Measurements from ENCODE around the gene MSGN1.

- TF ChIP-seq SIN3A (IDR thresholded peaks at IDR 0.05; ENCODE audit: borderline replicate concordance, low read depth, low read length) (no peak), FOSL2 (IDR thresholded peaks at IDR 0.05; ENCODE audit: borderline replicate concordance, low read depth) (no peak), RFX5 (IDR thresholded peaks at IDR 0.05; ENCODE audit: low read length) (no peak), EZH2phosphoT487 (IDR thresholded peaks at IDR 0.05; ENCODE audit: borderline replicate concordance, low read depth) (no peak), POLR2AphosphoS5 (IDR thresholded peaks at IDR 0.05; ENCODE audit: low read depth, low read length) (no peak), EP300 (IDR thresholded peaks at IDR 0.05; ENCODE audit: borderline replicate concordance in 1 of 2, low read depth in 1 of 2, low read length in 1 of 2) (no peak), SMC3 (IDR thresholded peaks at IDR 0.05; ENCODE audit: low read depth, low read length) (no peak), RAD21 (IDR thresholded peaks at IDR 0.05; ENCODE audit: low read length) (no peak)
- TF ChIP-seq, protein P1, sequence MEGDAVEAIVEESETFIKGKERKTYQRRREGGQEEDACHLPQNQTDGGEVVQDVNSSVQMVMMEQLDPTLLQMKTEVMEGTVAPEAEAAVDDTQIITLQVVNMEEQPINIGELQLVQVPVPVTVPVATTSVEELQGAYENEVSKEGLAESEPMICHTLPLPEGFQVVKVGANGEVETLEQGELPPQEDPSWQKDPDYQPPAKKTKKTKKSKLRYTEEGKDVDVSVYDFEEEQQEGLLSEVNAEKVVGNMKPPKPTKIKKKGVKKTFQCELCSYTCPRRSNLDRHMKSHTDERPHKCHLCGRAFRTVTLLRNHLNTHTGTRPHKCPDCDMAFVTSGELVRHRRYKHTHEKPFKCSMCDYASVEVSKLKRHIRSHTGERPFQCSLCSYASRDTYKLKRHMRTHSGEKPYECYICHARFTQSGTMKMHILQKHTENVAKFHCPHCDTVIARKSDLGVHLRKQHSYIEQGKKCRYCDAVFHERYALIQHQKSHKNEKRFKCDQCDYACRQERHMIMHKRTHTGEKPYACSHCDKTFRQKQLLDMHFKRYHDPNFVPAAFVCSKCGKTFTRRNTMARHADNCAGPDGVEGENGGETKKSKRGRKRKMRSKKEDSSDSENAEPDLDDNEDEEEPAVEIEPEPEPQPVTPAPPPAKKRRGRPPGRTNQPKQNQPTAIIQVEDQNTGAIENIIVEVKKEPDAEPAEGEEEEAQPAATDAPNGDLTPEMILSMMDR (IDR thresholded peaks at IDR 0.05), result no peak
Measured at GRCh38 chr2:17839959-17840358, 23.7 kb downstream of the MSGN1 start.

Measured in SK-N-SH (cell line).